IMR-90 (cell line): Measurements from ENCODE around the gene STARD10. TPM values are rescaled to one million over a fixed set of nuclear protein-coding genes. Genes with fewer than 3 reads are reported as not detected.
A peak's percentile ranks its signal among the peaks of the same experiment; 100 is the strongest.

Experiments used
- ATAC-seq: fragments of 200-7000 bp; cut with Tn5 transposase; 2 replicates; pipeline ENCODE4 v1.9.1; 2020; ENCODE audit warnings: low read depth, mild to moderate bottlenecking, moderate library complexity
- BruUV-seq: library from RNA; stranded (reverse); fragments of 400-500 nt; replicated peaks from 2 replicates; lab custom pipeline; 2021; lab: Mats Ljungman, UMichigan
- CTCF ChIA-PET: fragments of 300-600 bp; formaldehyde crosslinking; extraction: SDS; loops from one replicate; lab custom pipeline; 2021; ENCODE audit warnings: antibody characterized with exemption; lab: Yijun Ruan, JAX
- POLR2A ChIA-PET: fragments of 300-600 bp; sonication (Branson Sonifier 250); formaldehyde crosslinking; loops from one replicate; lab custom pipeline; 2022; ENCODE audit warnings: antibody characterized with exemption; ENCODE audit not compliant: unreplicated experiment; lab: Charles Lee
- DNase-seq: peaks from one replicate; pipeline ENCODE4 v3.0.0; 2013
- H2AFZ ChIP-seq: replicated peaks from 2 replicates; pipeline ENCODE3; 2013; ENCODE audit warnings: low read length, mild to moderate bottlenecking; ENCODE audit not compliant: poor library complexity
- H2AK5ac ChIP-seq: 2 replicates; pipeline ENCODE4 v1.6.1; 2013; ENCODE audit warnings: low read depth, low read length, inconsistent platforms
- H2AK9ac ChIP-seq: replicated peaks from 2 replicates; pipeline ENCODE3; 2013; ENCODE audit warnings: mild to moderate bottlenecking, low read depth, low read length, moderate library complexity; ENCODE audit not compliant: poor library complexity
- H2BK120ac ChIP-seq: 2 replicates; pipeline ENCODE4 v1.6.1; 2013; ENCODE audit warnings: low read depth, low read length, inconsistent platforms
- H2BK15ac ChIP-seq: 3 replicates; pipeline ENCODE4 v1.6.1; 2013; ENCODE audit warnings: low read depth, low read length, inconsistent platforms
- H2BK20ac ChIP-seq: 2 replicates; pipeline ENCODE4 v1.6.1; 2013; ENCODE audit warnings: low read depth, mild to moderate bottlenecking, inconsistent platforms, low read length, moderate library complexity
- H2BK5ac ChIP-seq: 2 replicates; pipeline ENCODE4 v1.6.1; 2013; ENCODE audit warnings: mild to moderate bottlenecking, low read depth, low read length, inconsistent platforms; ENCODE audit not compliant: poor library complexity, severe bottlenecking
- H3K14ac ChIP-seq: replicated peaks from 2 replicates; pipeline ENCODE4 v1.6.1; 2013; ENCODE audit warnings: low read depth, low read length, inconsistent platforms
- H3K18ac ChIP-seq: 2 replicates; pipeline ENCODE4 v1.6.1; 2013; ENCODE audit warnings: low read depth, low read length, control low read depth
- H3K23ac ChIP-seq: 2 replicates; pipeline ENCODE4 v1.6.1; 2013; ENCODE audit warnings: low read depth, low read length, inconsistent platforms
- H3K27ac ChIP-seq: 2 replicates; pipeline ENCODE4 v1.5.1; 2013; ENCODE audit warnings: mild to moderate bottlenecking, control low read depth, low read length; ENCODE audit not compliant: insufficient read depth
- H3K27me3 ChIP-seq: 2 replicates; pipeline ENCODE4 v1.6.1; 2013; ENCODE audit warnings: low read length; ENCODE audit not compliant: control insufficient read depth, insufficient read depth
- H3K36me3 ChIP-seq: 2 replicates; pipeline ENCODE4 v1.6.1; 2013; ENCODE audit warnings: low read length, mixed read lengths; ENCODE audit not compliant: control insufficient read depth, insufficient read depth
- H3K4ac ChIP-seq: 2 replicates; pipeline ENCODE4 v1.6.1; 2013; ENCODE audit warnings: low read depth, low read length, inconsistent platforms
- H3K4me1 ChIP-seq: 2 replicates; pipeline ENCODE4 v1.6.1; 2013; ENCODE audit warnings: low read length, mixed read lengths; ENCODE audit not compliant: control insufficient read depth, insufficient read depth
- H3K4me2 ChIP-seq: 2 replicates; pipeline ENCODE4 v1.6.1; 2013; ENCODE audit warnings: low read depth, mild to moderate bottlenecking, control low read depth, low read length, moderate library complexity
- H3K4me3 ChIP-seq: 2 replicates; pipeline ENCODE4 v1.5.1; 2013; ENCODE audit warnings: low read depth, mild to moderate bottlenecking, control low read depth, low read length, moderate library complexity; ENCODE audit not compliant: insufficient read depth
- H3K56ac ChIP-seq: 2 replicates; pipeline ENCODE4 v1.6.1; 2013; ENCODE audit warnings: low read length, inconsistent platforms; ENCODE audit not compliant: insufficient read depth; ENCODE audit errors: extremely low read depth
- H3K79me1 ChIP-seq, 2 experiments: 2 replicates each; pipeline ENCODE4 v1.6.1; 2013; ENCODE audit warnings: low read length in 2 of 2, inconsistent platforms in 1 of 2, low read depth in 1 of 2
- H3K9ac ChIP-seq: 2 replicates; pipeline ENCODE4 v1.6.1; 2013; ENCODE audit warnings: low read depth, low read length, control low read depth
- H3K9me1 ChIP-seq: 2 replicates; pipeline ENCODE4 v1.6.1; 2013; ENCODE audit warnings: low read length, inconsistent platforms; ENCODE audit not compliant: insufficient read depth
- H3K9me3 ChIP-seq: 2 replicates; pipeline ENCODE4 v1.6.1; 2013; ENCODE audit warnings: low read length; ENCODE audit not compliant: control insufficient read depth, insufficient read depth
- H4K20me1 ChIP-seq: 2 replicates; pipeline ENCODE4 v1.6.1; 2013; ENCODE audit warnings: low read length, inconsistent platforms; ENCODE audit not compliant: insufficient read depth
- H4K5ac ChIP-seq: 2 replicates; pipeline ENCODE4 v1.6.1; 2013; ENCODE audit warnings: mild to moderate bottlenecking, low read depth, low read length, control low read depth
- H4K8ac ChIP-seq, 2 experiments: 2 replicates each; pipeline ENCODE4 v1.6.1; 2013; ENCODE audit warnings: low read depth in 2 of 2, low read length in 2 of 2, control low read depth in 1 of 2, inconsistent platforms in 1 of 2
- H4K91ac ChIP-seq: 2 replicates; pipeline ENCODE4 v1.6.1; 2013; ENCODE audit warnings: low read depth, low read length, inconsistent platforms; ENCODE audit not compliant: insufficient read depth
- BHLHE40 ChIP-seq: fragments of 150-350 bp; IDR thresholded peaks from 2 replicates; pipeline ENCODE4 v1.6.1; 2016; ENCODE audit warnings: mild to moderate bottlenecking, low read depth, low read length
- ELK1 ChIP-seq: fragments of 150-350 bp; IDR thresholded peaks from 2 replicates; pipeline ENCODE4 v1.6.1; 2016; ENCODE audit warnings: low read depth, mild to moderate bottlenecking, low read length, moderate library complexity, borderline replicate concordance
- FOS ChIP-seq: fragments of 150-350 bp; IDR thresholded peaks from 2 replicates; pipeline ENCODE4 v1.6.1; 2016; ENCODE audit warnings: low read depth, low read length
- MAFK ChIP-seq: IDR thresholded peaks from 2 replicates; pipeline ENCODE4 v1.6.1; 2012; ENCODE audit warnings: low read depth, low read length, improper control_type of control experiment
- MAZ ChIP-seq: IDR thresholded peaks from 2 replicates; pipeline ENCODE4 v1.6.1; 2012; ENCODE audit warnings: low read depth, mild to moderate bottlenecking, low read length, improper control_type of control experiment, moderate library complexity, borderline replicate concordance
- RCOR1 ChIP-seq: IDR thresholded peaks from 2 replicates; pipeline ENCODE4 v1.6.1; 2012; ENCODE audit warnings: mild to moderate bottlenecking, low read length, improper control_type of control experiment; ENCODE audit not compliant: insufficient replicate concordance
- RFX5 ChIP-seq: IDR thresholded peaks from 2 replicates; pipeline ENCODE4 v1.8.0; 2012; ENCODE audit warnings: low read depth, mild to moderate bottlenecking, low read length, moderate library complexity
- SMC3 ChIP-seq: fragments of 150-350 bp; IDR thresholded peaks from 2 replicates; pipeline ENCODE4 v1.6.1; 2016; ENCODE audit warnings: low read depth, mild to moderate bottlenecking, antibody characterized with exemption, low read length, moderate library complexity
- USF2 ChIP-seq: fragments of 150-350 bp; IDR thresholded peaks from 2 replicates; pipeline ENCODE4 v1.6.1; 2017; ENCODE audit warnings: mild to moderate bottlenecking, antibody characterized with exemption, low read length, low read depth
- WGBS, 2 experiments: methylation state at CpG; one replicate each; pipeline versions ENCODE4 v1.1.5 to v1.1.7; 2013; ENCODE audit warnings: missing lambda C conversion rate in 2 of 2; ENCODE audit not compliant: insufficient read length in 1 of 2; ENCODE audit errors: extremely low coverage in 2 of 2; 5-methylcytosine and 5-hydroxymethylcytosine counted together
- dilution Hi-C: fragments of 300-500 bp; cut with HindIII; formaldehyde crosslinking; loops from one replicate; pipeline ENCODE4 v1.14.3; 2018; ENCODE audit warnings: low sequenced_read_pairs; ENCODE audit not compliant: unreplicated experiment
- in situ Hi-C: fragments of 300-500 bp; cut with MboI; formaldehyde crosslinking; loops from 3 replicates; pipeline ENCODE4 v1.14.3; 2019; ENCODE audit warnings: low sequenced_read_pairs, inconsistent platforms, mixed read lengths
- intact Hi-C: fragments of 100-400 bp; cut with micrococcal nuclease; formaldehyde crosslinking; loops from 2 replicates; pipeline ENCODE4 v1.10.0; 2022
- polyA plus RNA-seq, 3 experiments: library from polyadenylated mRNA; depleted of rRNA; stranded (reverse); fragments of >200 nt; gene quantifications; 2 replicates each; pipeline ENCODE4 v1.2.3, GENCODE V29; 2012; ENCODE audit warnings: low replicate concordance in 1 of 3
- total RNA-seq: library from RNA; depleted of rRNA; stranded (reverse); fragments of >200 nt; gene quantifications from 2 replicates; pipeline ENCODE4 v1.2.3, GENCODE V29; 2012

Gene STARD10
- total and polyA plus RNA-seq, 2 of the 4 experiments (the other 2 are of a cell fraction) = 23.8 to 37.4 TPM

GRCh38 chr11:72773291-72773690, 20.6 kb downstream of the STARD10 start:
- DNase-seq (peak; percentile 93), ATAC-seq (peak; percentile 80)
- in situ Hi-C loops (no loop called here), dilution Hi-C loops (no loop called here), intact Hi-C loops (loop anchor here (1.0 kb wide), 1 partner anchor 14 kb away; no protein-coding TSS in a partner anchor)
- Histone ChIP-seq H3K4me2 (peak overlapping the region; percentile 40), H3K36me3 (no peaks in the 10 kb centered on the region), H2BK15ac (no peak overlapping the region; the same call in 2 of the 3 replicates), H4K8ac (peak overlapping the region in 1 of 2 experiments; percentile 23; a peak in 1 of 4 replicates), H3K9ac (no peak overlapping the region), H2BK5ac (peak overlapping the region; percentile 60), H2BK120ac (peak overlapping the region; percentile 50), H3K79me1 (peaks cover 0 to 20% of the 10 kb centered on the region in 2 experiments; a peak in 2 of 4 replicates), H3K23ac (peak overlapping the region; percentile 43; the same call in 1 of the 2 replicates), H3K4ac (peak overlapping the region; percentile 46; the same call in 1 of the 2 replicates), H2AK5ac (peak overlapping the region; percentile 29; the same call in 1 of the 2 replicates), H3K14ac (0 out of 2 replicates have a peak overlapping the region, but pooled peaks have one; percentile 44), H3K9me3 (no peaks in the 10 kb centered on the region), H4K91ac (peak overlapping the region; percentile 19), H2AFZ (peak overlapping the region; percentile 79), H4K20me1 (peaks cover 13% of the 10 kb centered on the region), H3K56ac (no peak overlapping the region), H4K5ac (no peak overlapping the region), H2AK9ac (peak overlapping the region; percentile 88), H3K4me3 (no peak overlapping the region), H3K27ac (peak overlapping the region; percentile 22; the same call in 1 of the 2 replicates), H3K9me1 (peaks cover 8% of the 10 kb centered on the region; the same call in 1 of the 2 replicates), H2BK20ac (no peak overlapping the region), H3K18ac (no peak overlapping the region), H3K27me3 (no peaks in the 10 kb centered on the region), H3K4me1 (peaks cover 28% of the 10 kb centered on the region)
- WGBS, 2 experiments = no CpG with 5 or more reads among the region's 5 CpGs
- ChIA-PET POLR2A (no interaction called here), CTCF (interaction anchor here (0.7 to 1.1 kb wide), 2 partner anchors 16 to 48 kb away, joined by 4 to 5 read pairs; no protein-coding TSS in a partner anchor)
- BruUV-seq = no TSS peak
- TF ChIP-seq MAFK = peak; percentile 40; the same call in 1 of the 2 replicates
- TF ChIP-seq USF2 = peak; percentile 89
- no peak for TF ChIP-seq RFX5
- TF ChIP-seq BHLHE40 = peak; percentile 59
- no peak for TF ChIP-seq RCOR1
- TF ChIP-seq SMC3 = no peak
- peak; percentile 83 for TF ChIP-seq FOS
- 0 out of 2 replicates have a peak, but pooled peaks have one; percentile 8 for TF ChIP-seq MAZ
- TF ChIP-seq ELK1 = no peak
